PC-3 (cell line): ENCODE results near the gene PLA2G4D. TPM values are rescaled to one million over a fixed set of nuclear protein-coding genes. Genes with fewer than 3 reads are reported as not detected.

Experiments used
- ATAC-seq: fragments of 200-7000 bp; cut with Tn5 transposase; 2 replicates; pipeline ENCODE4 v1.9.1; 2020; ENCODE audit warnings: mild to moderate bottlenecking, moderate library complexity
- BruUV-seq: library from RNA; stranded (reverse); fragments of 400-500 nt; replicated peaks from 2 replicates; lab custom pipeline; 2021; lab: Mats Ljungman, UMichigan
- CTCF ChIA-PET: fragments of 300-600 bp; sonication (Branson Sonifier 250); formaldehyde crosslinking; loops from one replicate; lab custom pipeline; 2022; ENCODE audit warnings: antibody characterized with exemption; lab: Charles Lee
- POLR2A ChIA-PET: fragments of 300-600 bp; sonication (Branson Sonifier 250); formaldehyde crosslinking; loops from one replicate; lab custom pipeline; 2022; ENCODE audit warnings: antibody characterized with exemption; ENCODE audit not compliant: unreplicated experiment; lab: Charles Lee
- DNase-seq: peaks from one replicate; pipeline ENCODE4 v3.0.0-alpha.2; 2015
- H2AFZ ChIP-seq: fragments of 300-600 bp; sonication (generic); 2 replicates; pipeline ENCODE4 v1.6.0; 2016; ENCODE audit warnings: antibody characterized with exemption, low read length
- H3F3A ChIP-seq: fragments of 300-600 bp; sonication (generic); one replicate; pipeline ENCODE4 v1.6.0; 2017; ENCODE audit warnings: antibody characterized with exemption, low read length, control low read depth, mild to moderate bottlenecking; ENCODE audit not compliant: unreplicated experiment
- H3K27ac ChIP-seq: fragments of 300-600 bp; sonication (generic); 2 replicates; pipeline ENCODE4 v1.5.1; 2016; ENCODE audit warnings: mild to moderate bottlenecking, low read length
- H3K27me3 ChIP-seq: fragments of 300-600 bp; sonication (generic); 2 replicates; pipeline ENCODE4 v1.6.1; 2016; ENCODE audit warnings: low read length, mixed read lengths
- H3K36me3 ChIP-seq: fragments of 300-600 bp; sonication (generic); 2 replicates; pipeline ENCODE4 v1.6.1; 2016; ENCODE audit warnings: low read depth, mixed run types, low read length, mixed read lengths
- H3K4me1 ChIP-seq: fragments of 300-600 bp; sonication (generic); 2 replicates; pipeline ENCODE4 v1.5.1; 2016; ENCODE audit warnings: low read length; ENCODE audit not compliant: insufficient read depth
- H3K4me2 ChIP-seq: fragments of 300-600 bp; sonication (generic); 2 replicates; pipeline ENCODE4 v1.6.0; 2016; ENCODE audit warnings: low read length
- H3K4me3 ChIP-seq: fragments of 300-600 bp; sonication (generic); 2 replicates; pipeline ENCODE4 v1.5.1; 2016; ENCODE audit warnings: mild to moderate bottlenecking, low read length, mixed read lengths
- H3K79me2 ChIP-seq: fragments of 300-600 bp; sonication (generic); 2 replicates; pipeline ENCODE4 v1.6.1; 2017; ENCODE audit warnings: low read length, mixed read lengths
- H3K9ac ChIP-seq: fragments of 300-600 bp; sonication (generic); 2 replicates; pipeline ENCODE4 v1.6.0; 2016; ENCODE audit warnings: mild to moderate bottlenecking, low read length
- H3K9me2 ChIP-seq: fragments of 300-600 bp; sonication (generic); replicated peaks from 2 replicates; pipeline ENCODE4 v1.6.1; 2016; ENCODE audit warnings: mixed run types, low read length, mixed read lengths
- H3K9me3 ChIP-seq: fragments of 300-600 bp; sonication (generic); 2 replicates; pipeline ENCODE4 v1.6.1; 2016; ENCODE audit warnings: low read length, mixed read lengths
- H4K20me1 ChIP-seq: fragments of 300-600 bp; sonication (generic); 2 replicates; pipeline ENCODE4 v1.6.1; 2016; ENCODE audit warnings: low read length, mixed read lengths
- CTCF ChIP-seq: fragments of 300-600 bp; sonication (generic); conservative IDR thresholded peaks from 2 replicates; pipeline ENCODE4 v1.5.1; 2017; ENCODE audit warnings: antibody characterized with exemption, low read depth, mild to moderate bottlenecking, low read length
- EZH2 ChIP-seq: fragments of 300-600 bp; sonication (generic); IDR thresholded peaks from one replicate; pipeline ENCODE4 v1.6.1; 2017; ENCODE audit warnings: antibody characterized with exemption, mild to moderate bottlenecking, low read length; ENCODE audit not compliant: unreplicated experiment
- EZH2phosphoT487 ChIP-seq: fragments of 300-600 bp; sonication (generic); IDR thresholded peaks from 2 replicates; pipeline ENCODE4 v1.6.1; 2018; ENCODE audit warnings: mild to moderate bottlenecking, antibody characterized with exemption, low read length, borderline replicate concordance
- intact Hi-C: fragments of 100-400 bp; cut with micrococcal nuclease; formaldehyde crosslinking; loops from 2 replicates; pipeline ENCODE4 v1.9.0; 2023
- total RNA-seq: library from RNA; depleted of rRNA; stranded (reverse); fragments of >200 nt; gene quantifications from 2 replicates; pipeline ENCODE4 v1.2.3, GENCODE V29; 2014

Gene PLA2G4D
- total RNA-seq, 1 experiment from 2014 or later, result 0.55 TPM

- DNase-seq (peak; percentile 43), ATAC-seq (peak; percentile 25; the same call in 1 of the 2 replicates)
- intact Hi-C loops, result loop anchor here (1.0 kb wide), 1 partner anchor 50 kb away; no protein-coding TSS in a partner anchor
- Histone ChIP-seq H3K4me2 (0 out of 2 replicates have a peak overlapping the region, but pooled peaks have one; percentile 8), H3K9me3 (no peaks in the 10 kb centered on the region), H3K4me3 (no peak overlapping the region), H3K27me3 (no peaks in the 10 kb centered on the region), H3K79me2 (no peaks in the 10 kb centered on the region), H3K27ac (no peak overlapping the region), H3K9ac (no peak overlapping the region), H4K20me1 (no peaks in the 10 kb centered on the region), H3K9me2 (no peaks in the 10 kb centered on the region), H2AFZ (no peak overlapping the region), H3K36me3 (no peaks in the 10 kb centered on the region), H3F3A (no peaks in the 10 kb centered on the region), H3K4me1 (peaks cover 17% of the 10 kb centered on the region)
- ChIA-PET CTCF (interaction anchor here (3.8 kb wide), 1 partner anchor 50 kb away, joined by 19 read pairs; no protein-coding TSS in a partner anchor), POLR2A (interaction anchor here (0.7 kb wide), 1 partner anchor 72 kb away, joined by 11 read pairs; no protein-coding TSS in a partner anchor)
- no TSS peak for BruUV-seq
- TF ChIP-seq EZH2 (no peak), EZH2phosphoT487 (no peak), CTCF (no peak)
Observed at GRCh38 chr15:42134617-42135245, 40.4 kb upstream of the PLA2G4D start.

GRCh38 chr15:42133886-42134502, 39.6 kb upstream of the PLA2G4D start:
- Histone ChIP-seq H3K27me3 (no peaks in the 10 kb centered on the region), H3K27ac (no peak overlapping the region), H4K20me1 (no peaks in the 10 kb centered on the region), H3K9me3 (no peaks in the 10 kb centered on the region), H3K4me2 (0 out of 2 replicates have a peak overlapping the region, but pooled peaks have one; percentile 18), H3K4me1 (peaks cover 17% of the 10 kb centered on the region), H3K79me2 (no peaks in the 10 kb centered on the region), H3K36me3 (no peaks in the 10 kb centered on the region), H3K9ac (no peak overlapping the region), H3F3A (no peaks in the 10 kb centered on the region), H3K9me2 (no peaks in the 10 kb centered on the region), H3K4me3 (no peak overlapping the region), H2AFZ (peak overlapping the region; percentile 26; the same call in 1 of the 2 replicates)
- ATAC-seq (peak; percentile 69), DNase-seq (peak; percentile 79)
- intact Hi-C loops, result no loop called here
- no TSS peak for BruUV-seq
- ChIA-PET CTCF (interaction anchor here (0.6 to 3.8 kb wide), 2 partner anchors 9 to 49 kb away, joined by 3 to 19 read pairs; no protein-coding TSS in a partner anchor), POLR2A (interaction anchor here (0.7 kb wide), 1 partner anchor 71 kb away, joined by 11 read pairs; no protein-coding TSS in a partner anchor)
- TF ChIP-seq CTCF, result peak; percentile 94
- TF ChIP-seq EZH2, result no peak

- ChIA-PET CTCF (interaction anchor here (0.6 to 3.8 kb wide), 2 partner anchors 8 to 49 kb away, joined by 3 to 19 read pairs; no protein-coding TSS in a partner anchor), POLR2A (no interaction called here)
- H3K4me3 ChIP-seq, result no peak overlapping the region
- intact Hi-C loops, result no loop called here
- no peaks in the 10 kb centered on the region for H3K79me2 ChIP-seq
- H3K27ac ChIP-seq, result no peak overlapping the region
- ATAC-seq, result no peak
- TF ChIP-seq EZH2phosphoT487, result no peak
- TF ChIP-seq EZH2, result no peak
- no peak for TF ChIP-seq CTCF
- H3K9me3 ChIP-seq, result no peaks in the 10 kb centered on the region
- H3K4me2 ChIP-seq, result no peak overlapping the region
- peaks cover 17% of the 10 kb centered on the region for H3K4me1 ChIP-seq
- H2AFZ ChIP-seq, result no peak overlapping the region
- no TSS peak for BruUV-seq
- no peaks in the 10 kb centered on the region for H3K9me2 ChIP-seq
- H3K36me3 ChIP-seq, result no peaks in the 10 kb centered on the region
- no peak for DNase-seq
- H3F3A ChIP-seq, result no peaks in the 10 kb centered on the region
- H3K9ac ChIP-seq, result no peak overlapping the region
- H4K20me1 ChIP-seq, result no peaks in the 10 kb centered on the region
- H3K27me3 ChIP-seq, result no peaks in the 10 kb centered on the region
Observed at GRCh38 chr15:42133356-42133755, 39.0 kb upstream of the PLA2G4D start.
